Loucy (cell line): ENCODE results near the gene CHIC1.
"Not testable (repeated sequence)": the region's sequence is repeated elsewhere in the genome, so short reads cannot be mapped to it uniquely, and the experiment has no call there.

Experiments used
- EZH2phosphoT487 ChIP-seq: fragments of 200-600 bp; IDR thresholded peaks from 2 replicates; pipeline ENCODE4 v1.6.1; 2018; ENCODE audit warnings: antibody characterized with exemption, mild to moderate bottlenecking, moderate library complexity, borderline replicate concordance
- TF ChIP-seq, protein P1 (sequence below): fragments of 200-600 bp; sonication (generic); conservative IDR thresholded peaks from 2 replicates; pipeline ENCODE4 v1.5.1; 2014; ENCODE audit warnings: mild to moderate bottlenecking, antibody characterized with exemption, low read length

DNA sequence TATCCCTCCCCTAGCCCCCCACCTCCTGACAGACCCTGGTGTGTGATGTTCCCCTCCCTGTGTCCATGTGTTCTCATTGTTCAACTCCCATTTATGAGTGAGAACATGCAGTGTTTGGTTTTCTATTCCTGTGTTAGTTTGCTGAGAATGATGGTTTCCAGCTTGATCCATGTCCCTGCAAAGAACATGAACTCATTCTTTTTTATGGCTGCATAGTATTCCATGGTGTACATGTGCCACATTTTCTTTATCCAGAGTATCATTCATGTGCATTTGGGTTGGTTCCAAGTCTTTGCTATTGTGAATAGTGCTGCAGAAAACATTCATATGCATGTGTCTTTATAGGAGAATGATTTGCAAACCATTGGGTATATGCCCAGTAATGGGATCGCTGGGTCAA, 34.8 kb downstream of the CHIC1 start:
- not testable (repeated sequence) for TF ChIP-seq EZH2phosphoT487
- TF ChIP-seq, protein P1, sequence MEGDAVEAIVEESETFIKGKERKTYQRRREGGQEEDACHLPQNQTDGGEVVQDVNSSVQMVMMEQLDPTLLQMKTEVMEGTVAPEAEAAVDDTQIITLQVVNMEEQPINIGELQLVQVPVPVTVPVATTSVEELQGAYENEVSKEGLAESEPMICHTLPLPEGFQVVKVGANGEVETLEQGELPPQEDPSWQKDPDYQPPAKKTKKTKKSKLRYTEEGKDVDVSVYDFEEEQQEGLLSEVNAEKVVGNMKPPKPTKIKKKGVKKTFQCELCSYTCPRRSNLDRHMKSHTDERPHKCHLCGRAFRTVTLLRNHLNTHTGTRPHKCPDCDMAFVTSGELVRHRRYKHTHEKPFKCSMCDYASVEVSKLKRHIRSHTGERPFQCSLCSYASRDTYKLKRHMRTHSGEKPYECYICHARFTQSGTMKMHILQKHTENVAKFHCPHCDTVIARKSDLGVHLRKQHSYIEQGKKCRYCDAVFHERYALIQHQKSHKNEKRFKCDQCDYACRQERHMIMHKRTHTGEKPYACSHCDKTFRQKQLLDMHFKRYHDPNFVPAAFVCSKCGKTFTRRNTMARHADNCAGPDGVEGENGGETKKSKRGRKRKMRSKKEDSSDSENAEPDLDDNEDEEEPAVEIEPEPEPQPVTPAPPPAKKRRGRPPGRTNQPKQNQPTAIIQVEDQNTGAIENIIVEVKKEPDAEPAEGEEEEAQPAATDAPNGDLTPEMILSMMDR: not testable (repeated sequence)
